ENCODE results near the gene MAML3.

- TF ChIP-seq POLR2AphosphoS5 (IDR thresholded peaks at IDR 0.05; ENCODE audit: low read depth) = no peak
- no peak for TF ChIP-seq CTCF (conservative IDR thresholded peaks at IDR 0.05; ENCODE audit: low read depth in 2 of 2)
- no peak for TF ChIP-seq JUNB (IDR thresholded peaks at IDR 0.05; ENCODE audit: unreplicated experiment)
- no peak for TF ChIP-seq EZH2phosphoT487 (IDR thresholded peaks at IDR 0.05; ENCODE audit: unreplicated experiment)
- no peak for TF ChIP-seq EZH2 (IDR thresholded peaks at IDR 0.05; ENCODE audit: low read depth, unreplicated experiment)
- no peak for TF ChIP-seq REST (IDR thresholded peaks at IDR 0.05; ENCODE audit: unreplicated experiment)
- TF ChIP-seq ZNF114 (CRISPR knock-in tag; IDR thresholded peaks at IDR 0.05) = no peak
- no peak for TF ChIP-seq ZNF331 (CRISPR knock-in tag; IDR thresholded peaks at IDR 0.05; ENCODE audit: low read depth)
Measured at GRCh38 chr4:139801895-139802294, 352.1 kb downstream of the MAML3 start.
